Neural cell (in vitro differentiated cells): Measurements from ENCODE around the gene IFNE. TPM values are rescaled to one million over a fixed set of nuclear protein-coding genes. Genes with fewer than 3 reads are reported as not detected.

Source experiments
- H2AFZ ChIP-seq: fragments of 200-600, 300-800 bp; sonication (generic), shearing (Covaris generic); 2 replicates; pipeline ENCODE4 v1.6.0; 2014; ENCODE audit warnings: low read depth, mild to moderate bottlenecking, antibody characterized with exemption, low read length, moderate library complexity
- H3F3A ChIP-seq: fragments of 200-600 bp; shearing (Covaris generic); 2 replicates; pipeline ENCODE4 v1.6.1; 2016; ENCODE audit warnings: mild to moderate bottlenecking, moderate library complexity, mixed read lengths, antibody characterized with exemption, low read length; ENCODE audit not compliant: insufficient read depth, poor library complexity, severe bottlenecking
- H3K27ac ChIP-seq: fragments of 200-600, 300-800 bp; sonication (generic), shearing (Covaris generic); 2 replicates; pipeline ENCODE4 v1.5.1; 2014; ENCODE audit warnings: mild to moderate bottlenecking, low read length, moderate library complexity
- H3K27me3 ChIP-seq: fragments of 300-800, 200-600 bp; sonication (generic), shearing (Covaris generic); 2 replicates; pipeline ENCODE4 v1.6.0; 2014; ENCODE audit warnings: mild to moderate bottlenecking, low read depth, low read length, moderate library complexity; ENCODE audit not compliant: insufficient read depth
- H3K36me3 ChIP-seq: fragments of 300-800, 200-600 bp; sonication (generic), shearing (Covaris generic); 2 replicates; pipeline ENCODE4 v1.5.1; 2014; ENCODE audit warnings: mild to moderate bottlenecking, antibody characterized with exemption, low read length, moderate library complexity; ENCODE audit not compliant: insufficient read depth
- H3K4me2 ChIP-seq: fragments of 300-800, 200-600 bp; sonication (generic), shearing (Covaris generic); 2 replicates; pipeline ENCODE4 v1.6.0; 2014; ENCODE audit warnings: mild to moderate bottlenecking, low read length
- H3K4me3 ChIP-seq: fragments of 300-800, 200-600 bp; sonication (generic), shearing (Covaris generic); 2 replicates; pipeline ENCODE4 v1.5.1; 2014; ENCODE audit warnings: mild to moderate bottlenecking, low read length, moderate library complexity
- H3K79me2 ChIP-seq: fragments of 200-600 bp; shearing (Covaris generic); replicated peaks from 2 replicates; pipeline ENCODE4 v1.6.0; 2014; ENCODE audit warnings: mild to moderate bottlenecking, low read length, moderate library complexity; ENCODE audit not compliant: insufficient read depth
- H3K9ac ChIP-seq: fragments of 300-800, 200-600 bp; sonication (generic), shearing (Covaris generic); 2 replicates; pipeline ENCODE4 v1.6.1; 2016; ENCODE audit warnings: mild to moderate bottlenecking, low read length, mixed read lengths
- H3K9me2 ChIP-seq: fragments of 200-600 bp; shearing (Covaris generic); 2 replicates; pipeline ENCODE4 v1.6.1; 2016; ENCODE audit warnings: mild to moderate bottlenecking, low read length, mixed read lengths; ENCODE audit not compliant: insufficient read depth
- H3K9me3 ChIP-seq: fragments of 200-600, 300-800 bp; sonication (generic), shearing (Covaris generic); 2 replicates; pipeline ENCODE4 v1.6.1; 2016; ENCODE audit warnings: mild to moderate bottlenecking, mixed run types, low read length, moderate library complexity, mixed read lengths
- H4K20me1 ChIP-seq: fragments of 200-600 bp; shearing (Covaris generic); 2 replicates; pipeline ENCODE4 v1.6.1; 2016; ENCODE audit warnings: mild to moderate bottlenecking, mixed run types; ENCODE audit not compliant: insufficient read depth
- CTCF ChIP-seq: fragments of 450-650 bp; IDR thresholded peaks from 2 replicates; pipeline ENCODE4 v1.5.1; 2014; ENCODE audit warnings: antibody characterized with exemption, mild to moderate bottlenecking, moderate library complexity; ENCODE audit not compliant: poor library complexity, severe bottlenecking
- EP300 ChIP-seq: fragments of 450-650 bp; conservative IDR thresholded peaks from 2 replicates; pipeline ENCODE4 v1.6.1; 2014; ENCODE audit warnings: antibody characterized with exemption, mild to moderate bottlenecking, moderate library complexity; ENCODE audit not compliant: poor library complexity, severe bottlenecking
- EZH2 ChIP-seq: fragments of 200-600, 300-800 bp; shearing (Covaris generic), sonication (generic); IDR thresholded peaks from 2 replicates; pipeline ENCODE4 v1.6.1; 2014; ENCODE audit warnings: antibody characterized with exemption, low read length, borderline replicate concordance, mild to moderate bottlenecking; ENCODE audit not compliant: insufficient read depth, poor library complexity, severe bottlenecking
- MXI1 ChIP-seq: fragments of 450-650 bp; conservative IDR thresholded peaks from 2 replicates; pipeline ENCODE4 v1.6.1; 2014; ENCODE audit warnings: antibody characterized with exemption, mild to moderate bottlenecking; ENCODE audit not compliant: poor library complexity, severe bottlenecking
- POLR2AphosphoS5 ChIP-seq: IDR thresholded peaks from 2 replicates; pipeline ENCODE4 v1.6.1; 2012
- RAD21 ChIP-seq: fragments of 450-650 bp; conservative IDR thresholded peaks from 2 replicates; pipeline ENCODE4 v1.6.1; 2014; ENCODE audit warnings: antibody characterized with exemption, mild to moderate bottlenecking, moderate library complexity
- REST ChIP-seq: IDR thresholded peaks from 2 replicates; pipeline ENCODE4 v1.6.1; 2012; ENCODE audit warnings: borderline replicate concordance
- SMC3 ChIP-seq: fragments of 450-650 bp; conservative IDR thresholded peaks from 2 replicates; pipeline ENCODE4 v1.6.1; 2014; ENCODE audit warnings: antibody characterized with exemption, mild to moderate bottlenecking, moderate library complexity; ENCODE audit not compliant: poor library complexity
- TAF1 ChIP-seq: IDR thresholded peaks from 2 replicates; pipeline ENCODE4 v1.6.1; 2012; ENCODE audit warnings: low read depth
- polyA plus RNA-seq: library from polyadenylated mRNA; depleted of rRNA; stranded (reverse); fragments of >200 nt; gene quantifications from 2 replicates; pipeline ENCODE4 v1.2.3, GENCODE V29; 2014

Gene IFNE
- polyA plus RNA-seq, 1 donor from 2014 or later: not detected

GRCh38 chr9:21499912-21500311, 17.8 kb upstream of the IFNE start:
- no peaks in the 10 kb centered on the region for H3K9me2 ChIP-seq

GRCh38 chr9:21491756-21492155, 9.6 kb upstream of the IFNE start:
- Histone ChIP-seq H3K79me2 (no peaks in the 10 kb centered on the region), H3K9ac (no peak overlapping the region), H2AFZ (no peak overlapping the region), H3F3A (no peaks in the 10 kb centered on the region), H3K36me3 (no peaks in the 10 kb centered on the region), H3K9me3 (no peaks in the 10 kb centered on the region), H4K20me1 (no peaks in the 10 kb centered on the region), H3K27ac (no peak overlapping the region), H3K4me2 (no peak overlapping the region), H3K9me2 (no peaks in the 10 kb centered on the region), H3K27me3 (no peaks in the 10 kb centered on the region), H3K4me3 (no peak overlapping the region)
- TF ChIP-seq REST (no peak), TAF1 (no peak), SMC3 (no peak), EZH2 (no peak), EP300 (no peak)

More at GRCh38 chr9:21499912-21500311, 17.8 kb upstream of the IFNE start:
- no peak overlapping the region for H2AFZ ChIP-seq
- no peaks in the 10 kb centered on the region for H3K9me3 ChIP-seq
- H3K27me3 ChIP-seq: no peaks in the 10 kb centered on the region
- TF ChIP-seq POLR2AphosphoS5: no peak
- no peak for TF ChIP-seq MXI1
- no peak for TF ChIP-seq TAF1
- TF ChIP-seq EP300: no peak
- TF ChIP-seq SMC3: no peak
- no peak for TF ChIP-seq REST
- TF ChIP-seq RAD21: no peak
- no peak for TF ChIP-seq EZH2
- TF ChIP-seq CTCF: no peak
- H3K27ac ChIP-seq: no peak overlapping the region
- no peaks in the 10 kb centered on the region for H3K79me2 ChIP-seq
- H3K4me3 ChIP-seq: no peak overlapping the region
- H3K9ac ChIP-seq: no peak overlapping the region
- H3K4me2 ChIP-seq: no peak overlapping the region
- H3K36me3 ChIP-seq: no peaks in the 10 kb centered on the region
- no peaks in the 10 kb centered on the region for H3F3A ChIP-seq
- no peaks in the 10 kb centered on the region for H4K20me1 ChIP-seq
